Trophoblast cell (in vitro differentiated cells and primary cell): ENCODE measurements around the gene GYPA.
"Not testable (repeated sequence)": the region's sequence is repeated elsewhere in the genome, so short reads cannot be mapped to it uniquely, and the experiment has no call there.

Source experiments
- DNase-seq, 2 donors: peaks; one replicate each; pipeline ENCODE4 v3.0.0-alpha.2; 2016
- H2AFZ ChIP-seq: 2 replicates; pipeline ENCODE4 v1.6.1; 2013; ENCODE audit warnings: low read length, moderate library complexity, mild to moderate bottlenecking; ENCODE audit not compliant: insufficient read depth, poor library complexity
- H2AK5ac ChIP-seq: 2 replicates; pipeline ENCODE4 v1.6.1; 2013; ENCODE audit warnings: mild to moderate bottlenecking, low read length
- H2BK120ac ChIP-seq: 2 replicates; pipeline ENCODE4 v1.6.1; 2013; ENCODE audit warnings: low read length, mild to moderate bottlenecking, moderate library complexity; ENCODE audit not compliant: insufficient read depth, poor library complexity
- H2BK12ac ChIP-seq: 2 replicates; pipeline ENCODE4 v1.6.1; 2013; ENCODE audit warnings: mild to moderate bottlenecking, low read length, moderate library complexity
- H2BK5ac ChIP-seq: 2 replicates; pipeline ENCODE4 v1.6.1; 2013; ENCODE audit warnings: low read length, low read depth, moderate library complexity, mild to moderate bottlenecking; ENCODE audit not compliant: poor library complexity
- H3K14ac ChIP-seq: 2 replicates; pipeline ENCODE4 v1.6.1; 2013; ENCODE audit warnings: mild to moderate bottlenecking, low read length
- H3K18ac ChIP-seq: 2 replicates; pipeline ENCODE4 v1.6.1; 2013; ENCODE audit warnings: mild to moderate bottlenecking, low read length
- H3K23ac ChIP-seq: 2 replicates; pipeline ENCODE4 v1.6.1; 2013; ENCODE audit warnings: low read length
- H3K27ac ChIP-seq: 2 replicates; pipeline ENCODE4 v1.5.1; 2013; ENCODE audit warnings: low read depth, mild to moderate bottlenecking, inconsistent platforms, low read length, moderate library complexity
- H3K27me3 ChIP-seq: 2 replicates; pipeline ENCODE4 v1.6.1; 2013; ENCODE audit warnings: inconsistent platforms, mild to moderate bottlenecking, low read length, moderate library complexity; ENCODE audit not compliant: insufficient read depth
- H3K36me3 ChIP-seq, 2 experiments: 1 replicate in 1 of 2; 2 replicates in 1 of 2; pipeline ENCODE4 v1.6.1; 2013; ENCODE audit warnings: low read length in 2 of 2, mild to moderate bottlenecking in 2 of 2, moderate library complexity in 1 of 2; ENCODE audit not compliant: insufficient read depth in 2 of 2, control insufficient read depth in 1 of 2
- H3K4ac ChIP-seq: 2 replicates; pipeline ENCODE4 v1.6.1; 2013; ENCODE audit warnings: low read depth, mild to moderate bottlenecking, low read length, moderate library complexity
- H3K4me1 ChIP-seq, 2 experiments: 1 replicate in 1 of 2; 2 replicates in 1 of 2; pipeline ENCODE4 v1.6.1; 2013; ENCODE audit warnings: low read length in 2 of 2, mild to moderate bottlenecking in 2 of 2, moderate library complexity in 1 of 2; ENCODE audit not compliant: insufficient read depth in 2 of 2, control insufficient read depth in 1 of 2
- H3K4me2 ChIP-seq: 2 replicates; pipeline ENCODE4 v1.6.1; 2013; ENCODE audit warnings: inconsistent platforms, mild to moderate bottlenecking, low read length, moderate library complexity
- H3K4me3 ChIP-seq: 2 replicates; pipeline ENCODE4 v1.5.1; 2013; ENCODE audit warnings: mild to moderate bottlenecking, low read depth, low read length, inconsistent platforms
- H3K79me1 ChIP-seq: one replicate; pipeline ENCODE4 v1.6.1; 2013; ENCODE audit warnings: low read length
- H3K79me2 ChIP-seq: 2 replicates; pipeline ENCODE4 v1.6.1; 2013; ENCODE audit warnings: low read length, mild to moderate bottlenecking; ENCODE audit not compliant: control insufficient read depth, insufficient read depth, poor library complexity
- H3K9ac ChIP-seq: 2 replicates; pipeline ENCODE4 v1.6.1; 2013; ENCODE audit warnings: mild to moderate bottlenecking, low read length
- H3K9me3 ChIP-seq: 2 replicates; pipeline ENCODE4 v1.6.1; 2013; ENCODE audit warnings: low read depth, mild to moderate bottlenecking, control low read depth, inconsistent platforms, low read length; ENCODE audit not compliant: insufficient read depth
- H4K12ac ChIP-seq: 2 replicates; pipeline ENCODE4 v1.6.1; 2013; ENCODE audit warnings: low read depth, mild to moderate bottlenecking, low read length, moderate library complexity
- H4K8ac ChIP-seq: 2 replicates; pipeline ENCODE4 v1.6.1; 2013; ENCODE audit warnings: low read depth, mild to moderate bottlenecking, low read length, moderate library complexity
- H4K91ac ChIP-seq: one replicate; pipeline ENCODE4 v1.6.1; 2013; ENCODE audit warnings: low read depth, mild to moderate bottlenecking, low read length, moderate library complexity
- whole genome bisulfite sequencing: extraction: QIAGEN DNeasy Blood & Tissue Kit; methylation state at CpG from one replicate; pipeline ENCODE4 v1.1.7; 2013; ENCODE audit warnings: missing lambda C conversion rate; ENCODE audit not compliant: insufficient read length, insufficient coverage; ENCODE audit errors: extremely low coverage; 5-methylcytosine and 5-hydroxymethylcytosine counted together

The GYPA gene

GRCh38 chr4:144139547-144139946 is 971 bp downstream of the GYPA start:
- not testable (repeated sequence) for H3K27ac ChIP-seq, H3K79me2 ChIP-seq, H3K4me3 ChIP-seq, H3K9ac ChIP-seq, H3K79me1 ChIP-seq, H3K36me3 ChIP-seq, H4K8ac ChIP-seq, H2AFZ ChIP-seq, H3K18ac ChIP-seq, H2BK120ac ChIP-seq, H2AK5ac ChIP-seq, H3K27me3 ChIP-seq, H3K23ac ChIP-seq, H3K14ac ChIP-seq, H4K91ac ChIP-seq, H3K4ac ChIP-seq, H2BK12ac ChIP-seq, H4K12ac ChIP-seq, H3K4me1 ChIP-seq, DNase-seq, H2BK5ac ChIP-seq, H3K9me3 ChIP-seq, H3K4me2 ChIP-seq
- WGBS = no CpG with 5 or more reads among the region's 2 CpGs

GRCh38 chr4:144138239-144138638 is 2.3 kb downstream of the GYPA start:
- not testable (repeated sequence) for H3K36me3 ChIP-seq, H3K27ac ChIP-seq, H3K9me3 ChIP-seq, H3K18ac ChIP-seq, H2BK120ac ChIP-seq, H2AFZ ChIP-seq, H3K23ac ChIP-seq, H3K14ac ChIP-seq, H4K12ac ChIP-seq, H3K27me3 ChIP-seq, H4K8ac ChIP-seq, H3K4me2 ChIP-seq, H4K91ac ChIP-seq, H2BK5ac ChIP-seq, H3K79me2 ChIP-seq, H3K4me1 ChIP-seq, H3K9ac ChIP-seq, H2BK12ac ChIP-seq, H2AK5ac ChIP-seq, H3K79me1 ChIP-seq, H3K4ac ChIP-seq, DNase-seq, H3K4me3 ChIP-seq
- WGBS = no CpG with 5 or more reads among the region's 4 CpGs

DNA sequence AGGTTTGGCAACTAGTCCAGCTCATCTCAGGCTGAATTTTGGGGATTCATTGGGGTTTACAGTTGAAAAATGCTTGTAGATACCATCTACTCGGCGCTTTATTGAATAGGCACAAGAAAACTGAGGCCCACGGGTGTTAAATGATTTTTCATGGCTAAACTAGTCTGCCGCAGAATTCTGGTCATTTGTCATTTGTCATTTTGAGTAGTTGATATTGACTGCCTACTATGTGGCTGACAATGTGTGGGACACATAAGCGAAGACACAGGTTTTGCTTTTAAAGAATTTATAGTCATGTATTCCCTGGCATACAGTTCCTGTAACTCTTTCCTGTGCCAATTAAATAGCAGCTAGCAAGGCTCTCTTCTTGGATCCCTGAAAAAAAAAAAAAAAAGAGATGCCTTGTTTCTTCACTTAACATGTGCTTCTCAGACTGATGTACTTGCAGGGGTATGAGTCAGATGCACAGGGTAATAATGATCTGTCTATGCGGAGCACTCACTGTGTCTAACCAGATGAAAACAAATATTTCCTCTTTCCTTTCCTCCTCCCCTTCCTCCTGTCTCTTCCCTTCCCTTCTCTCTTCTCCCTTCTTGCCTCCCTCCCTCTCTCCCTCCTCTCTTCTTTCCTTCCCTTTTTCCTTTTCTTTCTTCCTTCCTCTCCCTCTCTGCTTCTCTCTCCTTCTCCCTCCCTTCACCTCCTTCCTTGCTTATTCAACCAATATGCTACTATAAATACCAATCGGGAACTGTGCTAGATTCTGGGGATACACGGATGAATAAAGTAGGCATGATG is 3.2 kb downstream of the GYPA start:
- H2AFZ ChIP-seq, H2BK120ac ChIP-seq, H3K14ac ChIP-seq, H2BK5ac ChIP-seq, H3K23ac ChIP-seq, H2BK12ac ChIP-seq, H4K8ac ChIP-seq, H3K9me3 ChIP-seq, H3K4me3 ChIP-seq, H2AK5ac ChIP-seq, H3K18ac ChIP-seq, H4K91ac ChIP-seq, H3K4me2 ChIP-seq, H3K36me3 ChIP-seq, H3K27ac ChIP-seq, H4K12ac ChIP-seq, H3K4me1 ChIP-seq, H3K79me1 ChIP-seq, DNase-seq, H3K9ac ChIP-seq, H3K27me3 ChIP-seq, H3K4ac ChIP-seq, H3K79me2 ChIP-seq: not testable (repeated sequence)
- WGBS = no CpG with 5 or more reads among the region's 8 CpGs

- not testable (repeated sequence) for H2BK120ac ChIP-seq, H2BK5ac ChIP-seq, H3K36me3 ChIP-seq, H4K8ac ChIP-seq, H4K12ac ChIP-seq, H3K14ac ChIP-seq, DNase-seq, H3K27me3 ChIP-seq, H3K27ac ChIP-seq, H3K9ac ChIP-seq, H3K4ac ChIP-seq, H3K79me2 ChIP-seq, H2BK12ac ChIP-seq, H3K18ac ChIP-seq, H4K91ac ChIP-seq, H2AFZ ChIP-seq, H3K4me3 ChIP-seq, H3K4me2 ChIP-seq, H3K9me3 ChIP-seq, H3K79me1 ChIP-seq, H3K23ac ChIP-seq, H2AK5ac ChIP-seq, H3K4me1 ChIP-seq
- no CpG with 5 or more reads among the region's 4 CpGs for WGBS
These were observed 4.3 kb downstream of the GYPA start for GRCh38 chr4:144136189-144136588.
